H1 (cell line): ENCODE data around the gene GLMP. TPM values are rescaled to one million over a fixed set of nuclear protein-coding genes. Genes with fewer than 3 reads are reported as not detected.

ENCODE experiments used
- CHD7 ChIP-seq: fragments of 300-600 bp; sonication (generic); IDR thresholded peaks from 2 replicates; pipeline ENCODE4 v1.7.1; 2012; ENCODE audit warnings: low read length, moderate library complexity, mild to moderate bottlenecking, inconsistent platforms; ENCODE audit not compliant: insufficient replicate concordance
- NRF1 ChIP-seq: IDR thresholded peaks from 2 replicates; pipeline ENCODE4 v1.6.1; 2011; ENCODE audit warnings: mild to moderate bottlenecking, low read depth, low read length, improper control_type of control experiment
- USF2 ChIP-seq: IDR thresholded peaks from 2 replicates; pipeline ENCODE4 v1.6.1; 2011; ENCODE audit warnings: low read length, improper control_type of control experiment
- polyA plus RNA-seq, 7 experiments: library from polyadenylated mRNA; depleted of rRNA in 3 of 7; stranded (reverse) in 5 of 7; unstranded in 2 of 7; fragments of >200 nt in 5 of 7; fragments of 200-250 nt in 2 of 7; gene quantifications; 1 replicate in 5 of 7; 2 replicates in 1 of 7; 4 replicates in 1 of 7; pipeline versions ENCODE4 v1.2.1 to v1.2.3, GENCODE V29; 2011 to 2013; ENCODE audit warnings: missing spikeins in 2 of 7, mixed read lengths in 2 of 7
- total RNA-seq: library from RNA; stranded (reverse); fragmentation: NEBNext Ultra II Directional; extraction: Animal tissue kit (Norgen Biotek cat#: 25700); gene quantifications from 2 replicates; pipeline ENCODE4 v1.2.1, GENCODE V29; 2021

GLMP gene
- total and polyA plus RNA-seq, 2 of the 8 experiments (the other 6 are each of a cell fraction or from before 2014, with no cell fraction given), result 48.1 to 59.5 TPM

GRCh38 chr1:156293098-156293434 is 2.4 kb downstream of the GLMP start (continued):
- TF ChIP-seq CHD7, result no peak
- no peak for TF ChIP-seq NRF1
- TF ChIP-seq USF2, result no peak
